HCT116 (cell line): ENCODE results near the gene ORC3. TPM values are rescaled to one million over a fixed set of nuclear protein-coding genes. Genes with fewer than 3 reads are reported as not detected.

Experiments
- total RNA-seq: library from RNA; stranded (reverse); gene quantifications from one replicate; pipeline ENCODE4 v1.2.1, GENCODE V29; 2021; ENCODE audit not compliant: unreplicated experiment

Gene ORC3
- total RNA-seq, 1 experiment from 2014 or later = 34.2 TPM

Other genes starting within 250 kb of the ORC3 start
- 1.5 TPM for gene C6orf163, start 245.3 kb upstream of the ORC3 start, total RNA-seq
- 0.54 TPM for gene CFAP206, start 182.2 kb upstream of the ORC3 start, total RNA-seq
- 29.1 TPM for gene SLC35A1, start 117.2 kb upstream of the ORC3 start, total RNA-seq
- 34.8 TPM for gene RARS2, start 148 bp upstream of the ORC3 start, total RNA-seq
- gene AKIRIN2, start 112.1 kb downstream of the ORC3 start, total RNA-seq = 54.8 TPM